ENCODE measurements around the gene MTMR11. TPM values are rescaled to one million over a fixed set of nuclear protein-coding genes. Genes with fewer than 3 reads are reported as not detected.

The MTMR11 gene
- total and polyA plus RNA-seq, 3 donors from 2014 or later: 20.5 to 50.4 (median 39.8) TPM

DNA sequence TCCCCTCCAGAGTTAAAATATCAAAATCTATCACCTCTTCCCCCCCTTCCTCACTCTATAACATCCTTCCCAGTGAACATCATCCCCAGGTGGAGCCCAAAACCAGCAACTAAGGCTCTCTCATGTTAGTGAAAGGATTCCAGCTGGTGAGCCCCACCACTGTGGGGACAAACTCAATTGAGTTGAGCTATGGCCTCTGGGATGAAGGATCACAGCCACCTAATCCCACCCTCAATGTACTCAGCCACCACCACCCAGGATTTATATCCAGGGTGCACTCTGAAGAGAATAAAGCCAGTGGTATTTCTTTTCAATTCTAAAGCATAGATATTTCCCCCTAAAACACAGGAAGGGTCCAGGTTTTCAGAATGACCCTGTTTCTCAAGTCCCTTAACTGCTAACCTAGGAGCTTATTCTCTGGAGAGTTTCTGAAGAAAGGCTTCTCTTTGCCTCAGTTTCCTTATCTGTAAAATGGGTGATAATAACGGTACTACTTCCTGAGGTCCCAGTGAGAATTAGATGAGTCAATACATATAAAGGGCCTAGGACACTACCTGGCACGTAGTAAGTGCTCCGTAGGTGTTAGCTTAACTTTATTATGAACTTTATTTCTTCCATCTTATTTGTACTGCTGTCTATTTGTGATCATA lies 53.0 kb downstream of the MTMR11 start:
- TF ChIP-seq POLR2A (IDR thresholded peaks at IDR 0.05): no peak
- TF ChIP-seq, protein P1, sequence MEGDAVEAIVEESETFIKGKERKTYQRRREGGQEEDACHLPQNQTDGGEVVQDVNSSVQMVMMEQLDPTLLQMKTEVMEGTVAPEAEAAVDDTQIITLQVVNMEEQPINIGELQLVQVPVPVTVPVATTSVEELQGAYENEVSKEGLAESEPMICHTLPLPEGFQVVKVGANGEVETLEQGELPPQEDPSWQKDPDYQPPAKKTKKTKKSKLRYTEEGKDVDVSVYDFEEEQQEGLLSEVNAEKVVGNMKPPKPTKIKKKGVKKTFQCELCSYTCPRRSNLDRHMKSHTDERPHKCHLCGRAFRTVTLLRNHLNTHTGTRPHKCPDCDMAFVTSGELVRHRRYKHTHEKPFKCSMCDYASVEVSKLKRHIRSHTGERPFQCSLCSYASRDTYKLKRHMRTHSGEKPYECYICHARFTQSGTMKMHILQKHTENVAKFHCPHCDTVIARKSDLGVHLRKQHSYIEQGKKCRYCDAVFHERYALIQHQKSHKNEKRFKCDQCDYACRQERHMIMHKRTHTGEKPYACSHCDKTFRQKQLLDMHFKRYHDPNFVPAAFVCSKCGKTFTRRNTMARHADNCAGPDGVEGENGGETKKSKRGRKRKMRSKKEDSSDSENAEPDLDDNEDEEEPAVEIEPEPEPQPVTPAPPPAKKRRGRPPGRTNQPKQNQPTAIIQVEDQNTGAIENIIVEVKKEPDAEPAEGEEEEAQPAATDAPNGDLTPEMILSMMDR (IDR thresholded peaks at IDR 0.05): no peak
- Histone ChIP-seq H3K4me1 (peaks cover 5% of the 10 kb centered on the region), H3K4me3 (no peak overlapping the region), H3K27ac (no peak overlapping the region), H3K36me3 (ENCODE audit: low read depth, missing control alignments) (no peaks in the 10 kb centered on the region), H3K9me3 (no peaks in the 10 kb centered on the region), H3K27me3 (no peaks in the 10 kb centered on the region)
- intact Hi-C loops (cut with DNase I; ENCODE audit: low total_unique reads): no loop called here
- 68 to 84% methylated on average over 3 of the region's 3 CpGs for WGBS, 2 donors
- DNase-seq: no peak

DNA sequence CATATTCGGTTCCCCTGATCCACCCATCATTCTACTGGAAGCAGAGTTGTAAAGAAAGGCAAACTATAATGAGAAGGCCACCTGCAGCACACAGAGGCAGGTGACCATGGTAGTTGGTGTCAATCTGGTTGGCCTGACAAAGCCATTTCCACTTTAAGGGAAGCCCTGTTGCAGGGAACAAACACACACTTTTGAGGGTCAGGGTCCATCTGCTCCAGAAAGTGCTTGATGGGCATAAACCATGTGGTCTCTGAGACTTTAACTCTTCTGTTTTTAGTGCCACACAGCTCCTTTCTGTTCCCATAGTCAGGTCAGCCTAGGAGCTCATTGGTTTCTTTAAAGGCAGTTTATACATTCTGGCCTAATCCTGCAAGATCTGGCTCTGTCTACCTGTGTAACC lies 54.8 kb downstream of the MTMR11 start:
- H3K4me3 ChIP-seq: no peak overlapping the region
- no peak for DNase-seq
- peaks cover 5% of the 10 kb centered on the region for H3K4me1 ChIP-seq
- H3K9me3 ChIP-seq: no peaks in the 10 kb centered on the region
- WGBS, 2 donors: 90 to 100% methylated on average over 1 of the region's 1 CpG
- TF ChIP-seq, protein P1 (IDR thresholded peaks at IDR 0.05): no peak
- TF ChIP-seq POLR2A (IDR thresholded peaks at IDR 0.05): no peak
- intact Hi-C loops (cut with DNase I; ENCODE audit: low total_unique reads): no loop called here
- no peaks in the 10 kb centered on the region for H3K36me3 ChIP-seq (ENCODE audit: low read depth, missing control alignments)
- H3K27me3 ChIP-seq: no peaks in the 10 kb centered on the region
- no peak overlapping the region for H3K27ac ChIP-seq

DNA sequence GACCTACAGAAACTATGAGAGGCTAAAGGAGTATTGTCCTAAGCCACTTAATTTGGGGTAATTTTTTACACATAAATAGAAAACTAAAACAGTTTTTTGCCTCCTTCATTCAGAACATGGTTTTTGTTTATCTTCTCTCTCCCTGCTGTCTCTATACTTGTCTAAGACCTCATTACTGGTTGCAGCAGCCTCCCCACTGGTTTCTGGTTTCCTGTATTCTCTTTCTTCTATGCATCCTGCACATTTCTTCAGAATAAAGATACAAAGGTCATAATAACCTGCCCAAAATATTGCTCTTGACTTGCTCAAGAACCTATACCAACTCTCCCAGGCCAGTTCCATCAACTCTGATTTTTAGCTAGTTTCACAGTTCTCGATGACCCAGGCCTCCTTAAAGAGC lies 57.1 kb downstream of the MTMR11 start:
- no peak for DNase-seq
- no peaks in the 10 kb centered on the region for H3K36me3 ChIP-seq (ENCODE audit: low read depth, missing control alignments)
- no peaks in the 10 kb centered on the region for H3K9me3 ChIP-seq
- no peak overlapping the region for H3K27ac ChIP-seq
- no peak overlapping the region for H3K4me3 ChIP-seq
- TF ChIP-seq, protein P1 (IDR thresholded peaks at IDR 0.05): no peak
- no peak for TF ChIP-seq POLR2A (IDR thresholded peaks at IDR 0.05)
- 100% methylated on average over 1 of the region's 1 CpG for WGBS, 2 donors
- H3K27me3 ChIP-seq: no peaks in the 10 kb centered on the region
- intact Hi-C loops (cut with DNase I; ENCODE audit: low total_unique reads): no loop called here
- H3K4me1 ChIP-seq: peaks cover 1% of the 10 kb centered on the region

Other genes with a start within 250 kb of the MTMR11 start
- gene FCGR1A, start 154.2 kb downstream of the MTMR11 start, total RNA-seq: 1 to 10 TPM; 5.6 to 8.7 TPM
- 8.7 TPM for gene FCGR1A, start 154.2 kb downstream of the MTMR11 start, polyA plus RNA-seq (ENCODE audit: insufficient read depth, low read depth, low replicate concordance)
- 10 to 100 TPM; 30.6 to 33.5 TPM for gene BOLA1, start 37.3 kb downstream of the MTMR11 start, total RNA-seq
- 16.7 TPM for gene BOLA1, start 37.3 kb downstream of the MTMR11 start, polyA plus RNA-seq (ENCODE audit: insufficient read depth, low read depth, low replicate concordance)
- gene SV2A, start 19.0 kb downstream of the MTMR11 start, total RNA-seq: 1 to 10 TPM; 1.4 to 1.7 TPM
- gene SV2A, start 19.0 kb downstream of the MTMR11 start, polyA plus RNA-seq (ENCODE audit: insufficient read depth, low read depth, low replicate concordance): 2.3 TPM
- gene SF3B4, start 9.1 kb downstream of the MTMR11 start, total RNA-seq: 10 to 100 TPM; 30.2 to 32.1 TPM
- gene SF3B4, start 9.1 kb downstream of the MTMR11 start, polyA plus RNA-seq (ENCODE audit: insufficient read depth, low read depth, low replicate concordance): 121 TPM
- gene OTUD7B, start 73.8 kb upstream of the MTMR11 start, total RNA-seq: 10 to 100 TPM; 23.1 to 31.5 TPM
- 30.3 TPM for gene OTUD7B, start 73.8 kb upstream of the MTMR11 start, polyA plus RNA-seq (ENCODE audit: insufficient read depth, low read depth, low replicate concordance)
- 10 to 100 TPM; 50.3 to 50.7 TPM for gene VPS45, start 130.9 kb upstream of the MTMR11 start, total RNA-seq
- 28.4 TPM for gene VPS45, start 130.9 kb upstream of the MTMR11 start, polyA plus RNA-seq (ENCODE audit: insufficient read depth, low read depth, low replicate concordance)
- gene PLEKHO1, start 213.0 kb upstream of the MTMR11 start, total RNA-seq: 100 to 1,000 TPM in 1 of 2 donors, 10 to 100 TPM in 1; 83.5 to 175 TPM
- 283 TPM for gene PLEKHO1, start 213.0 kb upstream of the MTMR11 start, polyA plus RNA-seq (ENCODE audit: insufficient read depth, low read depth, low replicate concordance)